ENCODE data around the gene MS4A14.

MS4A14 gene

GRCh38 chr11:60390419-60390818, 5.8 kb upstream of the MS4A14 start:
- H3K36me3 ChIP-seq (ENCODE audit: control insufficient read depth, insufficient read depth, low read length), result no peaks in the 10 kb centered on the region
- H3K4me3 ChIP-seq (ENCODE audit: low read depth, low read length), result no peak overlapping the region
- no peaks in the 10 kb centered on the region for H3K4me1 ChIP-seq (ENCODE audit: control insufficient read depth, insufficient read depth, low read length)
- no peaks in the 10 kb centered on the region for H3K9me3 ChIP-seq (ENCODE audit: control insufficient read depth, insufficient read depth, low read depth, low read length)
- H3K27ac ChIP-seq (ENCODE audit: low read depth, low read length), result no peak overlapping the region
- H3K9ac ChIP-seq (ENCODE audit: low read length), result no peak overlapping the region
- H3K27me3 ChIP-seq (ENCODE audit: control insufficient read depth, insufficient read depth, low read length), result no peaks in the 10 kb centered on the region

GRCh38 chr11:60392361-60392760, 3.9 kb upstream of the MS4A14 start:
- H3K4me1 ChIP-seq (ENCODE audit: control insufficient read depth, insufficient read depth, low read length), result no peaks in the 10 kb centered on the region
- H3K9me3 ChIP-seq (ENCODE audit: control insufficient read depth, insufficient read depth, low read depth, low read length), result no peaks in the 10 kb centered on the region
- H3K27me3 ChIP-seq (ENCODE audit: control insufficient read depth, insufficient read depth, low read length), result no peaks in the 10 kb centered on the region
- no peak overlapping the region for H3K4me3 ChIP-seq (ENCODE audit: low read depth, low read length)
- no peak overlapping the region for H3K9ac ChIP-seq (ENCODE audit: low read length)
- no peaks in the 10 kb centered on the region for H3K36me3 ChIP-seq (ENCODE audit: control insufficient read depth, insufficient read depth, low read length)
- no peak overlapping the region for H3K27ac ChIP-seq (ENCODE audit: low read depth, low read length)

- Histone ChIP-seq H3K4me3 (ENCODE audit: low read depth, low read length) (no peak overlapping the region), H3K36me3 (ENCODE audit: control insufficient read depth, insufficient read depth, low read length) (no peaks in the 10 kb centered on the region), H3K27me3 (ENCODE audit: control insufficient read depth, insufficient read depth, low read length) (no peaks in the 10 kb centered on the region), H3K9me3 (ENCODE audit: control insufficient read depth, insufficient read depth, low read depth, low read length) (no peaks in the 10 kb centered on the region), H3K9ac (ENCODE audit: low read length) (no peak overlapping the region), H3K4me1 (ENCODE audit: control insufficient read depth, insufficient read depth, low read length) (no peaks in the 10 kb centered on the region), H3K27ac (ENCODE audit: low read depth, low read length) (no peak overlapping the region)
These were observed 3.2 kb upstream of the MS4A14 start for GRCh38 chr11:60393016-60393415.

- Histone ChIP-seq H3K4me3 (ENCODE audit: low read depth, low read length) (no peak overlapping the region), H3K9ac (ENCODE audit: low read length) (no peak overlapping the region), H3K27me3 (ENCODE audit: control insufficient read depth, insufficient read depth, low read length) (no peaks in the 10 kb centered on the region), H3K27ac (ENCODE audit: low read depth, low read length) (no peak overlapping the region), H3K9me3 (ENCODE audit: control insufficient read depth, insufficient read depth, low read depth, low read length) (no peaks in the 10 kb centered on the region), H3K36me3 (ENCODE audit: control insufficient read depth, insufficient read depth, low read length) (no peaks in the 10 kb centered on the region), H3K4me1 (ENCODE audit: control insufficient read depth, insufficient read depth, low read length) (no peaks in the 10 kb centered on the region)
These were observed 1.4 kb upstream of the MS4A14 start for GRCh38 chr11:60394666-60395380.

- Histone ChIP-seq H3K27ac (ENCODE audit: low read depth, low read length) (no peak overlapping the region), H3K4me1 (ENCODE audit: control insufficient read depth, insufficient read depth, low read length) (no peaks in the 10 kb centered on the region), H3K9ac (ENCODE audit: low read length) (no peak overlapping the region), H3K27me3 (ENCODE audit: control insufficient read depth, insufficient read depth, low read length) (no peaks in the 10 kb centered on the region), H3K4me3 (ENCODE audit: low read depth, low read length) (no peak overlapping the region), H3K9me3 (ENCODE audit: control insufficient read depth, insufficient read depth, low read depth, low read length) (peaks cover 3% of the 10 kb centered on the region; the same call in 1 of the 2 replicates), H3K36me3 (ENCODE audit: control insufficient read depth, insufficient read depth, low read length) (no peaks in the 10 kb centered on the region)
These were observed 540 bp downstream of the MS4A14 start for GRCh38 chr11:60396799-60397198.

- H3K4me1 ChIP-seq (ENCODE audit: control insufficient read depth, insufficient read depth, low read length), result no peaks in the 10 kb centered on the region
- no peaks in the 10 kb centered on the region for H3K27me3 ChIP-seq (ENCODE audit: control insufficient read depth, insufficient read depth, low read length)
- H3K9me3 ChIP-seq (ENCODE audit: control insufficient read depth, insufficient read depth, low read depth, low read length), result peaks cover 6% of the 10 kb centered on the region; the same call in 1 of the 2 replicates
- H3K36me3 ChIP-seq (ENCODE audit: control insufficient read depth, insufficient read depth, low read length), result no peaks in the 10 kb centered on the region
- H3K4me3 ChIP-seq (ENCODE audit: low read depth, low read length), result no peak overlapping the region
- no peak overlapping the region for H3K27ac ChIP-seq (ENCODE audit: low read depth, low read length)
- H3K9ac ChIP-seq (ENCODE audit: low read length), result no peak overlapping the region
These were observed 23.8 kb downstream of the MS4A14 start for GRCh38 chr11:60420015-60420414.

GRCh38 chr11:60422609-60423008, 26.4 kb downstream of the MS4A14 start:
- Histone ChIP-seq H3K4me3 (ENCODE audit: low read depth, low read length) (no peak overlapping the region), H3K27ac (ENCODE audit: low read depth, low read length) (no peak overlapping the region), H3K9me3 (ENCODE audit: control insufficient read depth, insufficient read depth, low read depth, low read length) (peaks cover 6% of the 10 kb centered on the region; the same call in 1 of the 2 replicates), H3K4me1 (ENCODE audit: control insufficient read depth, insufficient read depth, low read length) (no peaks in the 10 kb centered on the region), H3K27me3 (ENCODE audit: control insufficient read depth, insufficient read depth, low read length) (no peaks in the 10 kb centered on the region), H3K9ac (ENCODE audit: low read length) (no peak overlapping the region), H3K36me3 (ENCODE audit: control insufficient read depth, insufficient read depth, low read length) (no peaks in the 10 kb centered on the region)

GRCh38 chr11:60428517-60428916, 32.3 kb downstream of the MS4A14 start:
- Histone ChIP-seq H3K27ac (ENCODE audit: low read depth, low read length) (no peak overlapping the region), H3K36me3 (ENCODE audit: control insufficient read depth, insufficient read depth, low read length) (no peaks in the 10 kb centered on the region), H3K27me3 (ENCODE audit: control insufficient read depth, insufficient read depth, low read length) (no peaks in the 10 kb centered on the region), H3K9me3 (ENCODE audit: control insufficient read depth, insufficient read depth, low read depth, low read length) (no peaks in the 10 kb centered on the region), H3K4me1 (ENCODE audit: control insufficient read depth, insufficient read depth, low read length) (no peaks in the 10 kb centered on the region), H3K9ac (ENCODE audit: low read length) (no peak overlapping the region), H3K4me3 (ENCODE audit: low read depth, low read length) (no peak overlapping the region)

- Histone ChIP-seq H3K4me1 (ENCODE audit: control insufficient read depth, insufficient read depth, low read length) (no peaks in the 10 kb centered on the region), H3K27me3 (ENCODE audit: control insufficient read depth, insufficient read depth, low read length) (no peaks in the 10 kb centered on the region), H3K27ac (ENCODE audit: low read depth, low read length) (no peak within 1 kb of the TSS), H3K9ac (ENCODE audit: low read length) (no peak within 1 kb of the TSS), H3K4me3 (ENCODE audit: low read depth, low read length) (no peak within 1 kb of the TSS), H3K36me3 (ENCODE audit: control insufficient read depth, insufficient read depth, low read length) (no peaks in the 10 kb centered on the region), H3K9me3 (ENCODE audit: control insufficient read depth, insufficient read depth, low read depth, low read length) (no peaks in the 10 kb centered on the region)
These were observed 33.0 kb downstream of the MS4A14 start, which contains the start of gene MS4A5 for GRCh38 chr11:60429272-60429671. TSS of gene MS4A5 (plus strand) at chr11:60429572. CDS start at chr11:60429675, 103 bp downstream.

GRCh38 chr11:60431251-60431650, 35.0 kb downstream of the MS4A14 start:
- H3K9me3 ChIP-seq (ENCODE audit: control insufficient read depth, insufficient read depth, low read depth, low read length), result no peaks in the 10 kb centered on the region
- H3K27me3 ChIP-seq (ENCODE audit: control insufficient read depth, insufficient read depth, low read length), result no peaks in the 10 kb centered on the region
- H3K36me3 ChIP-seq (ENCODE audit: control insufficient read depth, insufficient read depth, low read length), result no peaks in the 10 kb centered on the region
- no peak overlapping the region for H3K9ac ChIP-seq (ENCODE audit: low read length)
- H3K4me3 ChIP-seq (ENCODE audit: low read depth, low read length), result no peak overlapping the region
- H3K27ac ChIP-seq (ENCODE audit: low read depth, low read length), result no peak overlapping the region
- H3K4me1 ChIP-seq (ENCODE audit: control insufficient read depth, insufficient read depth, low read length), result no peaks in the 10 kb centered on the region

- no peaks in the 10 kb centered on the region for H3K27me3 ChIP-seq (ENCODE audit: control insufficient read depth, insufficient read depth, low read length)
- H3K36me3 ChIP-seq (ENCODE audit: control insufficient read depth, insufficient read depth, low read length), result no peaks in the 10 kb centered on the region
- H3K27ac ChIP-seq (ENCODE audit: low read depth, low read length), result no peak overlapping the region
- H3K4me3 ChIP-seq (ENCODE audit: low read depth, low read length), result no peak overlapping the region
- no peaks in the 10 kb centered on the region for H3K4me1 ChIP-seq (ENCODE audit: control insufficient read depth, insufficient read depth, low read length)
- no peak overlapping the region for H3K9ac ChIP-seq (ENCODE audit: low read length)
- no peaks in the 10 kb centered on the region for H3K9me3 ChIP-seq (ENCODE audit: control insufficient read depth, insufficient read depth, low read depth, low read length)
These were observed 37.1 kb downstream of the MS4A14 start for GRCh38 chr11:60433401-60433800.

Measured in HUES6 (cell line).